Stomach (tissue), 19 donors: ENCODE measurements around the gene ARL14EPL. TPM values are rescaled to one million over a fixed set of nuclear protein-coding genes. Genes with fewer than 3 reads are reported as not detected.

Experiments
- DNase-seq, 2 donors: peaks; one replicate each; pipeline versions ENCODE4 v3.0.0 to v3.0.0-alpha.2; 2013 to 2019
- H3K27ac ChIP-seq, 5 donors: fragments of 200-600 bp in 4 of 5; sonication (generic) in 4 of 5; one replicate each; pipeline ENCODE4 v1.5.1; 2013 to 2019; ENCODE audit warnings: mild to moderate bottlenecking in 1 of 5, moderate library complexity in 1 of 5
- H3K27me3 ChIP-seq, 3 donors: fragments of 200-600 bp; sonication (generic); one replicate each; pipeline ENCODE4 v1.5.1; 2017 to 2019; ENCODE audit warnings: mixed run types in 1 of 3
- H3K36me3 ChIP-seq, 4 donors: fragments of 200-600 bp; sonication (generic); 1 replicate in 3 of 4; 2 replicates in 1 of 4; pipeline ENCODE4 v1.5.1; 2016 to 2019
- H3K4me1 ChIP-seq, 4 donors: fragments of 200-600 bp; sonication (generic); one replicate each; pipeline ENCODE4 v1.5.1; 2016 to 2019
- H3K4me3 ChIP-seq, 4 donors: fragments of 200-600 bp; sonication (generic) in 3 of 4; one replicate each; pipeline ENCODE4 v1.5.1; 2016 to 2019; ENCODE audit warnings: mild to moderate bottlenecking in 1 of 4
- H3K9me3 ChIP-seq, 4 donors: fragments of 200-600 bp; sonication (generic); one replicate each; pipeline ENCODE4 v1.5.1; 2016 to 2019
- EP300 ChIP-seq: sonication (generic); formaldehyde crosslinking; IDR thresholded peaks from one replicate; pipeline ENCODE4 v1.6.1; 2017; ENCODE audit warnings: antibody characterized with exemption
- POLR2A ChIP-seq, 4 donors: fragments of 450-650 bp; IDR thresholded peaks; one replicate each; pipeline ENCODE4 v1.6.1; 2016; ENCODE audit warnings: antibody characterized with exemption in 4 of 4, control low read depth in 2 of 4, mild to moderate bottlenecking in 1 of 4, moderate library complexity in 1 of 4
- POLR2AphosphoS5 ChIP-seq, 3 donors: sonication (generic); formaldehyde crosslinking; IDR thresholded peaks; one replicate each; pipeline ENCODE4 v1.6.1; 2016; ENCODE audit warnings: antibody characterized with exemption in 3 of 3
- WGBS, 5 donors: extraction: QIAGEN DNeasy Blood & Tissue Kit in 3 of 5; methylation state at CpG; one replicate each; pipeline versions ENCODE4 v1.1.5 to v1.1.7; 2013 to 2018; 5-methylcytosine and 5-hydroxymethylcytosine counted together
- intact Hi-C: fragments of 100-400 bp; cut with DNase I; formaldehyde crosslinking; loops from one replicate; pipeline ENCODE4 v1.15.1; 2023; ENCODE audit warnings: low total_unique reads
- long read RNA-seq, 10 donors: transcript quantifications; one replicate each; lab custom pipeline, GENCODE V29; 2026
- polyA plus RNA-seq, 3 donors: library from polyadenylated mRNA; stranded (reverse); fragments of 200-250 nt; gene quantifications; one replicate each; pipeline ENCODE4 v1.2.3, GENCODE V29; 2013
- total RNA-seq, 5 donors: library from RNA; depleted of rRNA; stranded (reverse); fragments of >200 nt; gene quantifications; one replicate each; pipeline versions ENCODE4 v1.1.0 to v1.2.3, GENCODE V29; 2014 to 2016
- TF ChIP-seq, protein P1 (sequence below), 7 experiments: fragments of 450-650 bp in 4 of 7; fragments of 200-600 bp in 3 of 7; sonication (generic) in 3 of 7; IDR thresholded peaks; one replicate each; pipeline ENCODE4 v1.5.1; 2016 to 2019; ENCODE audit warnings: antibody characterized with exemption in 7 of 7, control low read depth in 2 of 7, mild to moderate bottlenecking in 1 of 7
- donor health status: healthy with polysubstance abuse.
- donor health status: Bipolar disorder and iron deficiency.
- donor health status: healthy.

The ARL14EPL gene
- total RNA-seq, result not detected
- polyA plus RNA-seq, result not detected
- long read RNA-seq, donor 1, result 0 reads
- long read RNA-seq, donor 2, result 0 reads
- long read RNA-seq, donor 3, result 0 reads
- long read RNA-seq, donor 4, partial matches to known transcripts, result 216 of 216 reads
- long read RNA-seq, donor 4, other reads (novel, unspliced or antisense), result 0 of 216 reads
- long read RNA-seq, donor 5, result 0 reads
- long read RNA-seq, donor 6, result 0 reads
- long read RNA-seq, donor 7, result 0 reads
- long read RNA-seq, donor 8, result 0 reads
- long read RNA-seq, donor 9, result 0 reads
- long read RNA-seq, donor 10, result 0 reads

GRCh38 chr5:116032094-116032517 lies at the start of gene ARL14EPL:
Gene ARL14EPL (plus strand): TSS chr5:116032472. CDS start chr5:116051466, 18,994 bp downstream.
- H3K9me3 ChIP-seq, result no peaks in the 10 kb centered on the region
- H3K36me3 ChIP-seq, result no peaks in the 10 kb centered on the region
- no peaks in the 10 kb centered on the region for H3K27me3 ChIP-seq
- no peak for TF ChIP-seq POLR2AphosphoS5 (IDR thresholded peaks at IDR 0.05)
- TF ChIP-seq, protein P1, sequence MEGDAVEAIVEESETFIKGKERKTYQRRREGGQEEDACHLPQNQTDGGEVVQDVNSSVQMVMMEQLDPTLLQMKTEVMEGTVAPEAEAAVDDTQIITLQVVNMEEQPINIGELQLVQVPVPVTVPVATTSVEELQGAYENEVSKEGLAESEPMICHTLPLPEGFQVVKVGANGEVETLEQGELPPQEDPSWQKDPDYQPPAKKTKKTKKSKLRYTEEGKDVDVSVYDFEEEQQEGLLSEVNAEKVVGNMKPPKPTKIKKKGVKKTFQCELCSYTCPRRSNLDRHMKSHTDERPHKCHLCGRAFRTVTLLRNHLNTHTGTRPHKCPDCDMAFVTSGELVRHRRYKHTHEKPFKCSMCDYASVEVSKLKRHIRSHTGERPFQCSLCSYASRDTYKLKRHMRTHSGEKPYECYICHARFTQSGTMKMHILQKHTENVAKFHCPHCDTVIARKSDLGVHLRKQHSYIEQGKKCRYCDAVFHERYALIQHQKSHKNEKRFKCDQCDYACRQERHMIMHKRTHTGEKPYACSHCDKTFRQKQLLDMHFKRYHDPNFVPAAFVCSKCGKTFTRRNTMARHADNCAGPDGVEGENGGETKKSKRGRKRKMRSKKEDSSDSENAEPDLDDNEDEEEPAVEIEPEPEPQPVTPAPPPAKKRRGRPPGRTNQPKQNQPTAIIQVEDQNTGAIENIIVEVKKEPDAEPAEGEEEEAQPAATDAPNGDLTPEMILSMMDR (IDR thresholded peaks at IDR 0.05), result peak in 1 of 7 experiments; percentile 29
- H3K4me3 ChIP-seq, result no peak within 1 kb of the TSS
- intact Hi-C loops, result no loop called here
- no peak within 1 kb of the TSS for H3K27ac ChIP-seq
- H3K4me1 ChIP-seq, result no peaks in the 10 kb centered on the region
- DNase-seq, result peak; percentile 35 to 62
- WGBS, 5 donors, result 33 to 47% (median 39%) methylated on average over 9 of the region's 9 CpGs

GRCh38 chr5:115983519-115983918 lies 48.8 kb upstream of the ARL14EPL start:
- Histone ChIP-seq H3K27ac (no peak overlapping the region), H3K4me1 (peaks cover 0 to 13% (median 9%) of the 10 kb centered on the region in 4 donors), H3K27me3 (no peaks in the 10 kb centered on the region), H3K9me3 (no peaks in the 10 kb centered on the region), H3K4me3 (no peak overlapping the region), H3K36me3 (no peaks in the 10 kb centered on the region)
- 87 to 96% (median 88%) methylated on average over 1 of the region's 1 CpG for WGBS, 5 donors
- no peak for DNase-seq
- no peak for TF ChIP-seq EP300
- TF ChIP-seq, protein P1 (IDR thresholded peaks at IDR 0.05), result no peak
- TF ChIP-seq POLR2AphosphoS5 (IDR thresholded peaks at IDR 0.05), result no peak
- TF ChIP-seq POLR2A (IDR thresholded peaks at IDR 0.05), result no peak
- intact Hi-C loops, result no loop called here

DNA sequence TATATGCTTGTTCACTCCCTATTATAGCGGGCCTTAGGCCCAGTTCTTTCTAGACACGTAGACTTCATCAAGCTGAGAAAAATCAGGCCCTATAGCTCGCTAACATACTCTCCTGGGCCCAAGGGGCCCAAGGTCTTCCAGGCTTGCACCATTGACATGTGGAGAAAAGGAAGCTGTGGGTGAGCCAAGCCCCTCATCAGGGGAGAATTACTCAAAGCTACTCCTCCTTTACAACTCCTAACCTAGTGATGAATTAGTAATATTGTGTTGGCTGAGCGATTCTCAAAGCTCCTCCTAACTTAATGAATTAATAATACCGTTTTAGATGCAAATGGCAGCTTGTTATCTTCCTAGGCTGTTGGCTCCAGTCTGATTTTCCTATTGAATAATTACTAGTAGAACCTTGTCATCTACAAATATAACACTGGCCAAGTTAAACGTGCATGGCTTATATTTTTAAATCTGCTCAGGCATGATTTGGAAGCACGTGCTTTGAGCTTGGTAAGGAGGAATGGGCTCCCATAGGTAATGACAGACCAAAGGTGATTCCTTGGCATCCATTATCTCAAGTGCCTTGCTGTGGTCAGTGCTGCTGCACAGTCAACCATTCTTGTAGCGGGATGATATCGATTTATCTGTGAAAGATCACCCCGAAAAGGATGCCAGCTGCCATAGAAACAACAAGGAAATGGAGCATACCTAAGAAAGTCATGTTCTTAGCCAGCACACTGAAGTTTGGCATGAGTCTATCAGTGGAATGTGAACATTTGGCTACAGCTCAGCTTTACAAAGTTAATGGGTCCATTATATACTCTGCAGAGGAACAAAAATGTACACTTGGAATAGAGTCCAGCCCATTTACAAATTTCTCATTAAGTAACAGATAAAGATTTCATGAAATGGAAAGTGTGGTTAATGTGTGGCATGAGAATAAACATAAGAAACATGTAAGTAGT lies 46.2 kb upstream of the ARL14EPL start:
- intact Hi-C loops, result no loop called here
- peaks cover 0 to 13% (median 9%) of the 10 kb centered on the region in 4 donors for H3K4me1 ChIP-seq
- H3K36me3 ChIP-seq, result no peaks in the 10 kb centered on the region
- peak in 1 of 2 donors; percentile 69 for DNase-seq
- WGBS, 5 donors, result 40 to 63% (median 51%) methylated on average over 10 of the region's 10 CpGs
- no peaks in the 10 kb centered on the region for H3K9me3 ChIP-seq
- H3K4me3 ChIP-seq, result no peak overlapping the region
- H3K27me3 ChIP-seq, result no peaks in the 10 kb centered on the region
- H3K27ac ChIP-seq, result no peak overlapping the region
- TF ChIP-seq EP300 (no peak), POLR2AphosphoS5 (IDR thresholded peaks at IDR 0.05) (peak in 1 of 3 donors; percentile 32)

DNA sequence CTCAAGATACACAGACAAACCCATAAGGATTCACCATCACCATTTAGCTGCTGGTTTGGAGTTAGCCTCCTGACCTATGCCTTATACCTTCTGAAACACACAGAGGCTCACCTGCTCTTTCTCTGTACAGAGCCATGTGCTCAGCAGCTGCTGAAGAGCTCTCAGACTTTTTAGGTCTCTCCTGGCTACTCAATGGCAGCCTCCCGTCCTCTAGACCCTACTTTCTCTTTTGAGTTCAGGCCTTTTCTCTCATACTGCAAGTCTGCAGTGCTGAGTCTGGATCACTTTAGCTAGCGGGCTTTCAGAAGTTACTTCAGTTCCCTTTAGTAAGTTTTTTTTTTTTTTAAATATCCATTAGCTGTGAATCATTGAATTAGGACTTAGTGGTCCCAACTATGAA lies 44.3 kb upstream of the ARL14EPL start:
- TF ChIP-seq EP300 (no peak), POLR2AphosphoS5 (IDR thresholded peaks at IDR 0.05) (no peak), POLR2A (IDR thresholded peaks at IDR 0.05) (no peak)
- TF ChIP-seq, protein P1 (IDR thresholded peaks at IDR 0.05), result no peak
- H3K4me1 ChIP-seq, result peaks cover 0 to 13% (median 9%) of the 10 kb centered on the region in 4 donors
- WGBS, 5 donors, result 84 to 99% (median 90%) methylated on average over 2 of the region's 2 CpGs
- no peaks in the 10 kb centered on the region for H3K9me3 ChIP-seq
- intact Hi-C loops, result no loop called here
- no peak overlapping the region for H3K27ac ChIP-seq
- no peaks in the 10 kb centered on the region for H3K27me3 ChIP-seq
- no peaks in the 10 kb centered on the region for H3K36me3 ChIP-seq
- no peak for DNase-seq
- no peak overlapping the region for H3K4me3 ChIP-seq
